GM19395 (cell line): ENCODE data around the gene LYRM7.
"Not testable (repeated sequence)": the region's sequence is repeated elsewhere in the genome, so short reads cannot be mapped to it uniquely, and the experiment has no call there.

Source experiments
- ATAC-seq: cut with Tn5 transposase; IDR thresholded peaks from one replicate; pipeline ENCODE4 v1.9.1; 2021; ENCODE audit warnings: mild to moderate bottlenecking, moderate library complexity; ENCODE audit not compliant: unreplicated experiment

Gene LYRM7

GRCh38 chr5:131171276-131171810, 599 bp downstream of the LYRM7 start:
- peak; percentile 3 for ATAC-seq

GRCh38 chr5:131180407-131180806, 9.7 kb downstream of the LYRM7 start:
- no peak for ATAC-seq

DNA sequence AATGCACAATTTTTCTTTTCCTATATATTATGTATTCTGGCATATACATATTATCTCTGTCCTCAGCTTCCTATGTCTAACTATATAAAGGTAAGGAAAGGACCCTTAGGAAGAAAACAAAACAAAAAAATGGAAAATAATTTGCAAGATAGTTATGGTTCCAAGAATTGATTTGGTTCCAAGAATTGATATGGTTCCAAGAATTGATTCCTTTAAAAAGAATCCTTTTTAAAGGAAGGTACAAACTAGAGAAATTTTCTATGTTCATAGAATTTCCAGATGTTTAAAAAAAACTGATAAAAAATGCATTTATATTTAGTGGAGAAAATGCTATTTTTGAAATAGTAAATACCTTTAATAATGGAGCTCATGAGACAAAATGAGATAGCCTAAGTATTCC, 12.1 kb downstream of the LYRM7 start:
- ATAC-seq: no peak

- ATAC-seq: no peak
These were observed 14.9 kb downstream of the LYRM7 start for GRCh38 chr5:131185523-131186104.

GRCh38 chr5:131186561-131187256, 16.0 kb downstream of the LYRM7 start:
- no peak for ATAC-seq

DNA sequence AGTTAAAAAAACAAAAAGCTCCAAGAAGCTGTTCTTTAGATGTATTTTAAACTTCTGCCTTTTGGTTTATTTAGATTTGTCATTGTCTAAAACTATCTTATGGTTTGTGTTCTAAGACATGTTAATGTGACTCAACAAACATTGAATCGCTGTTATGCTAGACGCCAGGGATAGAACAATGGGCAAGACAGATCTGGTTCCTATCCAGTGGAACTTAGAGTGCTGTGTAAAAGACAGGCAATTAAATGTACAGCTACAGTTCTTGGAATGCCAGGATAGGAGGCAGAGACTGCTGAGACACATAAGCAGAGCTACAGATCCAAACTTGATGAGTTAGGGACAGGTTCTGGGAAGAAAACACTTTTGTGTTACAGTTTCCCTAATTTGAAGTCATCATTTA, 22.4 kb downstream of the LYRM7 start:
- ATAC-seq: no peak

GRCh38 chr5:131193897-131194296, 23.2 kb downstream of the LYRM7 start:
- not testable (repeated sequence) for ATAC-seq

- ATAC-seq: no peak
These were observed 24.0 kb downstream of the LYRM7 start for GRCh38 chr5:131194725-131195124.

DNA sequence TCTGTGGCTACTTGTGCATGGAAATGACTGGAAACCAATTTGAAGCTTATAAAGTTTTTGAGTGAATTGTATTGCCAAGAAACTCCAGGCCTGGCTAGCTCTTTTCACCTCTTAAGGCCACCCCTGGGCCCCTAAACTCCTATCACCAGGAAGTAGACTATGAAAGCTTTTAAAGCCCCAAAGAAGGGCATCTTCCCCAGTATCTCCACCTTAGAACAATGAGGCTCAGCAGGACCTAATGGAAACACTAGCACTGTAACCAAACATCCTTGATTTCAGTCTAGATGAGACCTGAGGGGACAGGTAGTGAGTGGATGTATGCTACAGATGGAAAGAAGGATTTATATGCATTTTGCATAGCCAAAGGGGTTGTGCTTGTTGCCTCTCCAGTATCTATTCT, 25.0 kb downstream of the LYRM7 start:
- no peak for ATAC-seq

DNA sequence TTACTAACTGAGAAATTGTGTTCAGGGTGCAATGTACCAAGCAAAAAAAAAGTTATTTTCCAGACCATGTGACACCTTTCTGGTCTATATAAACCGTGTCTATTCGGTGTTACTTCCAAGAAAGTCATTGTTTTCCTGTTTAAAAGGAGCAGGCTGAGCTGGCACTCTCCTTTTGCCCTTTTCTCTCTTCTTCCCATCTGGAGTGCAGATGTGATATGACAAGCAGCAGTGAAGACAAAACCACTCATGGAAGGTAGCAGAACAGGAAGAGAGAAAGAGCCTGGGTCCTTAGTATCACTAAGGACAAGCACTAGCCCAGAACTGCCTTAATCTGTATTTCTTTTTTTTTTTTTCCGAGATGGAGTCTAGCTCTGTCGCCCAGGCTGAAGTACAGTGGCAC, 25.6 kb downstream of the LYRM7 start:
- ATAC-seq: no peak

- ATAC-seq: no peak
These were observed 27.9 kb downstream of the LYRM7 start for GRCh38 chr5:131198625-131199024.

- no peak for ATAC-seq
These were observed 29.8 kb downstream of the LYRM7 start for GRCh38 chr5:131200560-131200959.

DNA sequence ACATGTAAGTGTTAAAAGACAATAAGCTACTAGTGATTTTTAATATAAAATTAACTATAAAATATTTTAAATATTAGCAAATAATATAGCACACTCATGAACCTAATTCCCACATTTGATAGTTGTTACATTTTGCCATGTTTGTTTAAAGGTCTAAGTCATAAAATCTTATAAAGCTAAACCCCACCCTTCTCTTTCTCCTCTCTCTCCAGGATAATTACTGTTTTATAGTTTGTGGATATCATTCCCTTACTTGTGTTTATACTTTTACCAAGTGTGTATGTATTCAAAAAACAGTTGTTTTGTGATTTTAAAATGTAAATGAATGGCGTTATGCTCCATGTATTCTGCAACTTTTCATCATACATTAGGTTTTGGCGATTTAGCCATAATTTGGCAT, 34.2 kb downstream of the LYRM7 start:
- ATAC-seq: no peak

DNA sequence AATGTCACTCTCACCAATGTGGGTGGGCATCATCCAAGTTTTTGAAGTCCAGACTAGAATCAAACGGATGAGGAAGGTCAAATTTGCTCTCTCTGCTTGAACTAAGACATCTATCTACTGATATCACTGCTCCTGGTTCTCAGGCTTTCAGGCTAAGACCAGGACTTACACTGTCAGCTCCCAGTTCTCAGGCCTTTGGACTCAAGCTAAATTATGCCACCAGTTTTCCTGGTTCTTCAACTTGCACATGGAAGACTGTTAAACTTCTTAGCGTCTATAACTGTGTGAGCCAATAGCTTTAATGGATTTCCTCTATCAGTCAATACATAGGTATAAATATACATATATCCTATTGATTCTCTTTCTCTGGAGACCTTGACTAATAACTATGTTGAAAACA, 35.3 kb downstream of the LYRM7 start:
- ATAC-seq: no peak

DNA sequence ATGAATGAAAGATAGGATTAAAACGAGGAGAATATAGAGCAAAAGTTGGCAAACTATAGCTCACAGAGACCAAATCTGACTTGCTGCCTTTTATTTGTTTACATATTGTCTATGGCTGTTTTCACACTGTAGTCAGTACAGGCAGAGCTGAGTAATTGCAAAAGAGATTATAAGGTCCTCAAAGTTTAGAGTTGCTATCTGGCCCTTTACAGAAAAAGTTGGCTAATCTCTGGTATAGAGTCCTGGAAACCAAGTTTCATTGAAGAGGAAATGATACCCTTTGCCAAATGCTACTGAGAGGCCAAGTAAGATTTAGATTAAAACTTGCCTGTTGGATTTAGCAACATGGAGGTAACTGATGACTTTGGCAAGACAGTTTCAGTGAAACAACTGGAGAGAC, 36.0 kb downstream of the LYRM7 start:
- ATAC-seq: no peak

DNA sequence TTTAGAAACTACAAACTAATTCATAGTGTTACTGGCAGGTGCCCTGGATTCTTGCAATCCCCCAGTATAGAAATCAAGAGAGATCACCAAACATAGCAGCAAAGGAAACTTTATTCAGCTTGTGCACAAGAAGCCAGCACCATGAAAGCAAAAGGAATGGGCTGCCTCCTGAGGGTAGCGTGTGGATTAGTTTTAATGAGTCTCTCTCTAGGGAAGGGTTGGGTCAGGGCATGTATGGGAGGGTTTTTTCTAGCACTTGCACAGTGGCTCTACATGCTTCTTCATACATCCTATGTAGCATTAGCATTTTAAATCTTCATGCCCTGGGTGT, 38.4 kb downstream of the LYRM7 start:
- ATAC-seq: no peak

GRCh38 chr5:131209506-131210150, 38.9 kb downstream of the LYRM7 start:
- ATAC-seq: peak; percentile 96

DNA sequence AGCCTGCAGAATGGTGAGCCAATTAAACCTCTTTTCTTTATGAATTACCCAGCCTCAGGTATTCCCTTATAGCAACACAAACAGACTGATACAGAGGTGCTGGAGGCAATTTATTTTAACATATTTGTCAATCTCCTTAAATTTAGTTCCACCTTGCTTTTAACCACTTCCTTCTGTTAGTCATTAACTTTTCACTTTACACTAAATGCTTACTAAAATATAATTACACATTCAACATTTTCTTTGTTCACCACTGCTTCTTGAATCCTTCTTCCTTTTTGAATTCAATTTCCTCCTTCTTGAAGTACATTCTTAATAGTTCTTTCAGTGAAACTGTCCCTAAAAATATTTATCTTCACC, 39.4 kb downstream of the LYRM7 start:
- ATAC-seq: no peak

DNA sequence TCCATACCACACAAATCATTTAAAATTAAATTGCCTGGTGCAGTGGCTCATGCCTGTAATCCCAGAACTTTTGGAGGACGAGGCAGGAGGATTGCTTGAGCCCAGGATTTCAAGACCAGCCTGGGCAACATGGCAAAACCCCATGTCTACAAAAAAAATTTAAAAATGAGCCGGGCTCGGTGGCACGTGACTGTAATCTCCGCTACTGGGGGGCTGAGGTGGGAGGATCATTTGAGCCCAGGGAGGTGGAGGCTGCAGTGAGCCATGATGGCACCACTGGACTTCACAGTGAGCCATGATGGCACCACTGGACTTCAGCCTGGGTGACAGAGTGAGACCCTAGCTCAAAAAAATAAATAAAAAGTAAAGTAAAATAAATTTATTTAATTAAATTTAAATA, 40.9 kb downstream of the LYRM7 start:
- ATAC-seq: no peak

- ATAC-seq: peak; percentile 18
These were observed 41.8 kb downstream of the LYRM7 start for GRCh38 chr5:131212471-131213021.

DNA sequence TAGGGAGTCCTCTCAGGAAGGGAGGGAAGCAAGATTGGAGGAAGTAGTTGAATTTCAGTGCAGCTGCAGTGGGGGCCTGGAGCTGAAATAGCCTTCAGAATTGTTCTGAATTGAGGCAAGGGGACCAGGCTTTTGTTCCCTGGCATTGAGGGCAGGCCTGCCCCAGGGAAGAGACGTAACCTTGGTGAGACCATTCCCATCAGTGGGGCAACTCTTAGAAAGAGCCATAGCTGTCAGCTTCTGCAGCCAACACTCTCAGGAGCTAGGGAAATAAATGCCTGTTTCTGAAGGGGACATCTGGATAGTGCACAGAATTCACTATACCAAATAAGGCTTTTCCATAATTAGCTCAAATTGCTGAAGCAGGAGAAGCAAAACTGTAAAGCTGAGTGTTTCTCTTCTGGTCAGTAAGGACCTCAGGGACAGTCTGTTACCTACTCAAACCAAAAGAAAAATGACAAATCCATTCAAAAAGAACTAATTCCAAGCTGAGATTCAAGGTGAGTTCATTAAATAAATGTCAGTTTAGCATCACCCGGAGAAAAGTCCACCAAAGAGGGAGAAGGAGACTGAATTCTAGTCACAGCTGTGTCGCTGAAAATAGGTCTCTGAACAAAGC, 44.0 kb downstream of the LYRM7 start:
- no peak for ATAC-seq

DNA sequence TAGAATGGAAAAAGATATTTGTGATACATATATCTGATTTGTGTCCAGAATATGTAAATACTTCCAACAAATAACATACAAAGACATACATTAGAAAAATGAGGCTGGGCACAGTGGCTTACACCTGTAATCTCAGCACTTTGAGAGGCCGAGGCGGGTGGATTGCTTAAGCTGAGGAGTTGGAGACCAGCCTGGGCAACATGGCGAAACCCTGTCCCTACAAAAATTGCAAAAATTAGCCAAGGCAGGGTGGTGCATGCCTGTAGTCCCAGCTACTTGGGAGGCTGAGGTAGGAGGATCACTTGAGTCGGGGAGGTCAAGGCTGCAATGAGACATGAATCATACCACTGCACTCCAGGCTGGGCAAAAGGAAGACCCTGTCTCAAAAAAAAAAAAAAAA, 47.0 kb downstream of the LYRM7 start:
- ATAC-seq: no peak
